H1 (cell line): ENCODE measurements around the gene OR2B2. TPM values are rescaled to one million over a fixed set of nuclear protein-coding genes. Genes with fewer than 3 reads are reported as not detected.

Experiments
- CHD2 ChIP-seq: IDR thresholded peaks from 2 replicates; pipeline ENCODE4 v1.6.1; 2012; ENCODE audit warnings: low read length, improper control_type of control experiment
- EZH2 ChIP-seq: fragments of 200-600 bp; sonication (generic); IDR thresholded peaks from 2 replicates; pipeline ENCODE4 v1.7.1; 2012; ENCODE audit warnings: low read depth, mild to moderate bottlenecking, moderate library complexity, low read length, inconsistent platforms; ENCODE audit not compliant: severe bottlenecking
- NANOG ChIP-seq: IDR thresholded peaks from 2 replicates; pipeline ENCODE4 v1.6.1; 2011; ENCODE audit warnings: low read length, low read depth, mild to moderate bottlenecking, inconsistent platforms; ENCODE audit not compliant: insufficient read depth, poor library complexity, severe bottlenecking
- PHF8 ChIP-seq: fragments of 200-600 bp; sonication (generic); conservative IDR thresholded peaks from 2 replicates; pipeline ENCODE4 v1.7.1; 2012; ENCODE audit warnings: low read depth, mild to moderate bottlenecking, inconsistent platforms, low read length, moderate library complexity
- SIRT6 ChIP-seq: IDR thresholded peaks from one replicate; pipeline ENCODE4 v1.7.1; 2012; ENCODE audit warnings: low read length, inconsistent platforms
- SUZ12 ChIP-seq: fragments of 200-600 bp; sonication (generic); IDR thresholded peaks from 2 replicates; pipeline ENCODE4 v1.6.1; 2012; ENCODE audit warnings: mild to moderate bottlenecking, inconsistent platforms, low read length, moderate library complexity, mixed read lengths
- polyA plus RNA-seq, 7 experiments: library from polyadenylated mRNA; depleted of rRNA in 3 of 7; stranded (reverse) in 5 of 7; unstranded in 2 of 7; fragments of >200 nt in 5 of 7; fragments of 200-250 nt in 2 of 7; gene quantifications; 1 replicate in 5 of 7; 2 replicates in 1 of 7; 4 replicates in 1 of 7; pipeline versions ENCODE4 v1.2.1 to v1.2.3, GENCODE V29; 2011 to 2013; ENCODE audit warnings: missing spikeins in 2 of 7, mixed read lengths in 2 of 7
- total RNA-seq: library from RNA; stranded (reverse); fragmentation: NEBNext Ultra II Directional; extraction: Animal tissue kit (Norgen Biotek cat#: 25700); gene quantifications from 2 replicates; pipeline ENCODE4 v1.2.1, GENCODE V29; 2021
- TF ChIP-seq, protein P1 (sequence below): IDR thresholded peaks from 2 replicates; pipeline ENCODE4 v1.6.1; 2011; ENCODE audit warnings: low read length, improper control_type of control experiment

The OR2B2 gene
- total and polyA plus RNA-seq, 2 of the 8 experiments (the other 6 are each of a cell fraction or from before 2014, with no cell fraction given): not detected

- TF ChIP-seq SUZ12: no peak
- TF ChIP-seq CHD2: no peak
- TF ChIP-seq SIRT6: no peak
- TF ChIP-seq, protein P1, sequence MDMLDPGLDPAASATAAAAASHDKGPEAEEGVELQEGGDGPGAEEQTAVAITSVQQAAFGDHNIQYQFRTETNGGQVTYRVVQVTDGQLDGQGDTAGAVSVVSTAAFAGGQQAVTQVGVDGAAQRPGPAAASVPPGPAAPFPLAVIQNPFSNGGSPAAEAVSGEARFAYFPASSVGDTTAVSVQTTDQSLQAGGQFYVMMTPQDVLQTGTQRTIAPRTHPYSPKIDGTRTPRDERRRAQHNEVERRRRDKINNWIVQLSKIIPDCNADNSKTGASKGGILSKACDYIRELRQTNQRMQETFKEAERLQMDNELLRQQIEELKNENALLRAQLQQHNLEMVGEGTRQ: no peak
- no peak for TF ChIP-seq PHF8
- no peak for TF ChIP-seq NANOG
- no peak for TF ChIP-seq EZH2
- TF ChIP-seq, all 59 proteins: peak for 0
Observed at GRCh38 chr6:27862396-27863066, 49.7 kb downstream of the OR2B2 start (continued).
